GM12878 (cell line): ENCODE results near the gene NR2F1-AS1. TPM values are rescaled to one million over a fixed set of nuclear protein-coding genes. Genes with fewer than 3 reads are reported as not detected.

Source experiments
- CHD2 ChIP-seq: IDR thresholded peaks from 2 replicates; pipeline ENCODE4 v1.6.1; 2011; ENCODE audit warnings: low read depth, low read length, improper control_type of control experiment, borderline replicate concordance
- EP300 ChIP-seq, 2 experiments: fragments of 150-350 bp in 1 of 2; IDR thresholded peaks; 2 replicates each; pipeline ENCODE4 v1.6.1; 2011 to 2012; ENCODE audit warnings: low read depth in 2 of 2, low read length in 2 of 2, borderline replicate concordance in 1 of 2, improper control_type of control experiment in 1 of 2, inconsistent platforms in 1 of 2; ENCODE audit not compliant: control insufficient read depth in 1 of 2
- HCFC1 ChIP-seq: fragments of 150-350 bp; IDR thresholded peaks from 2 replicates; pipeline ENCODE4 v1.6.1; 2014; ENCODE audit warnings: low read length
- HDGF ChIP-seq: fragments of 450-650 bp; IDR thresholded peaks from 2 replicates; pipeline ENCODE4 v1.6.1; 2016; ENCODE audit warnings: antibody characterized with exemption
- NFIC ChIP-seq: IDR thresholded peaks from 2 replicates; pipeline ENCODE4 v1.6.1; 2012; ENCODE audit warnings: low read depth, mild to moderate bottlenecking, inconsistent platforms, low read length, moderate library complexity
- NFYA ChIP-seq: IDR thresholded peaks from 2 replicates; pipeline ENCODE4 v1.6.1; 2011; ENCODE audit warnings: low read depth, mild to moderate bottlenecking, low read length, improper control_type of control experiment, borderline replicate concordance
- POLR2AphosphoS5 ChIP-seq: IDR thresholded peaks from 2 replicates; pipeline ENCODE4 v1.6.1; 2011; ENCODE audit warnings: mild to moderate bottlenecking, low read length, inconsistent platforms
- STAT3 ChIP-seq: IDR thresholded peaks from 2 replicates; pipeline ENCODE4 v1.6.1; 2011; ENCODE audit warnings: low read depth, low read length, improper control_type of control experiment
- polyA plus RNA-seq, 11 experiments: library from polyadenylated mRNA; depleted of rRNA in 4 of 11; unstranded in 6 of 11; stranded (reverse) in 5 of 11; fragments of >200 nt; fragmentation: Nextera tagmentation in 4 of 11; fragmentation: Illumina TruSeq in 1 of 11; extraction: Ambion mirVana in 4 of 11; extraction: Trizol in 1 of 11; gene quantifications; 1 replicate in 1 of 11; 2 replicates in 10 of 11; pipeline versions ENCODE4 v1.2.1 to v1.2.3, GENCODE V29; 2011 to 2016; ENCODE audit warnings: inconsistent platforms in 2 of 11, missing spikeins in 2 of 11, low read depth in 1 of 11
- total RNA-seq, 4 experiments: library from RNA; depleted of rRNA in 3 of 4; stranded (reverse); fragments of >200 nt in 3 of 4; fragmentation: Illumina TruSeq in 1 of 4; extraction: Trizol in 1 of 4; gene quantifications; 2 replicates each; pipeline versions ENCODE4 v1.2.1 to v1.2.3, GENCODE V29; 2013 to 2021
- TF ChIP-seq, protein P1 (sequence below): fragments of 450-650 bp; conservative IDR thresholded peaks from 2 replicates; pipeline ENCODE4 v1.6.1; 2017; ENCODE audit warnings: mild to moderate bottlenecking, moderate library complexity

Gene NR2F1-AS1
- total and polyA plus RNA-seq, 10 of the 15 experiments (the other 5 are each of a cell fraction or from before 2014, with no cell fraction given), result 0.11 to 0.85 (median 0.27) TPM

DNA sequence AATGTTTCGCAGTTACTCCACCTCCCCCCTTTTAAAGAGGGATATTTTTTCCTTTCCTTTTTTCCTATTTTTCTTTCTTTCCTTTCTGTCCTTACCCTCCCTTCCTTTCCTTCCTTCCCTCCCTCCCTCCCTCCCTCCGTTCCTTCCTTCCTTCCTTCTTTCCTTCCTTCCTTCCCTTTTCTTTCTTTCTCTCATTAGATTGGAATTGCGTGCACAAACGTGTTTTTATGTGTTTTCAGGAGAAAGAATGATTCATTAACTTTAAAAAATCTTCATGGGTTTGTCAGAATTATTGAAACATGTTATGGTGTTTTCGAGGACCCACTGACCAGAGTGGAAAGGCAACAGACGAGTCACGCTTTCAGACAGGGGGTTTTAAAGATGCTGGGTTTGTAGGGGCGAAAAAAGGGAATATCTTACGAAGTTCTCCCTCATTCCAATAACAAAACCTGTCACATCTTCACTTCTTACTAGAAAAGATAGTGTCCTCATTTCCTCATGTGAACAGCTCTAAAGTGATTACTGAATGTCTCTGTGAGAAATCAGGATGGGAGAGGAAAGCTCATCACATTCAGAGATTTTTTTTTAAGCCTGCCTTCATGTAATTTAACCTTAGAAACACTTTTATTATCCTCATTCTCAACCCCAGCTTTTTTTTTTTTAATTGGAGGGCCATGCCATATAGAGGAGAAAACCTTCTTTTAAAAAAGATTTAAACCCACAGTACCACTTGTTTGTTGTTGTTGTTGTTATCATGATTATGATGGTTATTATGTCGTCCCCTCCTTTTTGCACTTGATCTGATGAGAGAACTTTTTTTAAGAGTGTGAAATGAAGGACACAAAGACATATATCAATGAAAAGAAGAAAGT is 23.9 kb upstream of the NR2F1-AS1 start (continued):
- TF ChIP-seq, protein P1, sequence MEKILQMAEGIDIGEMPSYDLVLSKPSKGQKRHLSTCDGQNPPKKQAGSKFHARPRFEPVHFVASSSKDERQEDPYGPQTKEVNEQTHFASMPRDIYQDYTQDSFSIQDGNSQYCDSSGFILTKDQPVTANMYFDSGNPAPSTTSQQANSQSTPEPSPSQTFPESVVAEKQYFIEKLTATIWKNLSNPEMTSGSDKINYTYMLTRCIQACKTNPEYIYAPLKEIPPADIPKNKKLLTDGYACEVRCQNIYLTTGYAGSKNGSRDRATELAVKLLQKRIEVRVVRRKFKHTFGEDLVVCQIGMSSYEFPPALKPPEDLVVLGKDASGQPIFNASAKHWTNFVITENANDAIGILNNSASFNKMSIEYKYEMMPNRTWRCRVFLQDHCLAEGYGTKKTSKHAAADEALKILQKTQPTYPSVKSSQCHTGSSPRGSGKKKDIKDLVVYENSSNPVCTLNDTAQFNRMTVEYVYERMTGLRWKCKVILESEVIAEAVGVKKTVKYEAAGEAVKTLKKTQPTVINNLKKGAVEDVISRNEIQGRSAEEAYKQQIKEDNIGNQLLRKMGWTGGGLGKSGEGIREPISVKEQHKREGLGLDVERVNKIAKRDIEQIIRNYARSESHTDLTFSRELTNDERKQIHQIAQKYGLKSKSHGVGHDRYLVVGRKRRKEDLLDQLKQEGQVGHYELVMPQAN, result no peak
- no peak for TF ChIP-seq NFYA
- TF ChIP-seq HDGF, result no peak
- TF ChIP-seq CHD2, result no peak
- TF ChIP-seq EP300 (IDR thresholded peaks at IDR 0.05; ENCODE audit: borderline replicate concordance in 1 of 2, control insufficient read depth in 1 of 2, low read depth in 2 of 2, low read length in 2 of 2), result no peak
- no peak for TF ChIP-seq HCFC1
- no peak for TF ChIP-seq NFIC
- TF ChIP-seq STAT3, result no peak
- no peak for TF ChIP-seq POLR2AphosphoS5
